ENCODE measurements around the gene SUN2.

DNA sequence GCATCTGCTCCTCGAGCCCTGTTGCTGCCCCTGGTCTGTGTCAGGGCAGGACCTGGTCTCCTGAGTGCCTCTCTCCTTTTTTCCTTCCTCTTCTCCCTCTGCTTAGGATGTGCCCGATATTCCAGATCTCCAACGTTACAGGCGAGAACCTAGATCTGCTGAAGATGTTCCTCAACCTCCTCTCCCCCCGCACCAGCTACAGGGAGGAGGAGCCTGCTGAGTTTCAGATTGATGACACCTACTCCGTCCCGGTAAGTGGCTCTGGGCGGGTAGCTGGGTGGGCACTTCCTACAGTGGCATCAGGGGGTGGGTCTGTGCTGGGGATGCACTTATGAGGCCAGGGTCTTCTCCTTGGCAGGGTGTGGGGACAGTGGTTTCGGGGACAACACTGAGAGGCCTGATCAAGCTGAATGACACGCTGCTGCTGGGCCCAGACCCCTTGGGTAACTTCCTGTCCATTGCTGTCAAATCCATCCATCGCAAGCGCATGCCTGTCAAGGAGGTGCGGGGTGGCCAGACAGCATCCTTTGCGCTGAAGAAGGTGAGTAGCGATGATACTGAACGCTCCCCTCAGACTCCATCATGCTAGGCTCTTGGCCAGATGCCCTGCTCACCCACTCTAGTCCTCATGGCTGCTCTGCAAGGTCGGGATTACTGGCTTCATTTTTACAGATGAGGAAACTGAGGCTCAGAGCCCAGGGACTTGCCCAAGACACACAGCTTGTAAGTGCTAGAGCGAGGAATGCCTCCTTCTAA lies 29.7 kb downstream of the SUN2 start:
- TF ChIP-seq EP300 (IDR thresholded peaks at IDR 0.05; ENCODE audit: borderline replicate concordance) (no peak), YY1 (IDR thresholded peaks at IDR 0.05; ENCODE audit: low read depth) (no peak), TAF1 (IDR thresholded peaks at IDR 0.05; ENCODE audit: low read depth) (no peak), FOXM1 (IDR thresholded peaks at IDR 0.05; ENCODE audit: borderline replicate concordance, low read depth) (no peak), EGR1 (IDR thresholded peaks at IDR 0.05) (no peak), RAD21 (IDR thresholded peaks at IDR 0.05; ENCODE audit: low read depth) (no peak), CEBPB (IDR thresholded peaks at IDR 0.05) (no peak), NFIC (IDR thresholded peaks at IDR 0.05) (no peak), TEAD4 (IDR thresholded peaks at IDR 0.05) (no peak), TCF12 (IDR thresholded peaks at IDR 0.05; ENCODE audit: low read depth) (no peak), CREB1 (IDR thresholded peaks at IDR 0.05; ENCODE audit: low read depth) (no peak)
- TF ChIP-seq, protein P1, sequence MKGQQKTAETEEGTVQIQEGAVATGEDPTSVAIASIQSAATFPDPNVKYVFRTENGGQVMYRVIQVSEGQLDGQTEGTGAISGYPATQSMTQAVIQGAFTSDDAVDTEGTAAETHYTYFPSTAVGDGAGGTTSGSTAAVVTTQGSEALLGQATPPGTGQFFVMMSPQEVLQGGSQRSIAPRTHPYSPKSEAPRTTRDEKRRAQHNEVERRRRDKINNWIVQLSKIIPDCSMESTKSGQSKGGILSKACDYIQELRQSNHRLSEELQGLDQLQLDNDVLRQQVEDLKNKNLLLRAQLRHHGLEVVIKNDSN (IDR thresholded peaks at IDR 0.05), result no peak
- TF ChIP-seq, protein P2, sequence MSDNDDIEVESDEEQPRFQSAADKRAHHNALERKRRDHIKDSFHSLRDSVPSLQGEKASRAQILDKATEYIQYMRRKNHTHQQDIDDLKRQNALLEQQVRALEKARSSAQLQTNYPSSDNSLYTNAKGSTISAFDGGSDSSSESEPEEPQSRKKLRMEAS (IDR thresholded peaks at IDR 0.05), result no peak
- TF ChIP-seq, protein P3, sequence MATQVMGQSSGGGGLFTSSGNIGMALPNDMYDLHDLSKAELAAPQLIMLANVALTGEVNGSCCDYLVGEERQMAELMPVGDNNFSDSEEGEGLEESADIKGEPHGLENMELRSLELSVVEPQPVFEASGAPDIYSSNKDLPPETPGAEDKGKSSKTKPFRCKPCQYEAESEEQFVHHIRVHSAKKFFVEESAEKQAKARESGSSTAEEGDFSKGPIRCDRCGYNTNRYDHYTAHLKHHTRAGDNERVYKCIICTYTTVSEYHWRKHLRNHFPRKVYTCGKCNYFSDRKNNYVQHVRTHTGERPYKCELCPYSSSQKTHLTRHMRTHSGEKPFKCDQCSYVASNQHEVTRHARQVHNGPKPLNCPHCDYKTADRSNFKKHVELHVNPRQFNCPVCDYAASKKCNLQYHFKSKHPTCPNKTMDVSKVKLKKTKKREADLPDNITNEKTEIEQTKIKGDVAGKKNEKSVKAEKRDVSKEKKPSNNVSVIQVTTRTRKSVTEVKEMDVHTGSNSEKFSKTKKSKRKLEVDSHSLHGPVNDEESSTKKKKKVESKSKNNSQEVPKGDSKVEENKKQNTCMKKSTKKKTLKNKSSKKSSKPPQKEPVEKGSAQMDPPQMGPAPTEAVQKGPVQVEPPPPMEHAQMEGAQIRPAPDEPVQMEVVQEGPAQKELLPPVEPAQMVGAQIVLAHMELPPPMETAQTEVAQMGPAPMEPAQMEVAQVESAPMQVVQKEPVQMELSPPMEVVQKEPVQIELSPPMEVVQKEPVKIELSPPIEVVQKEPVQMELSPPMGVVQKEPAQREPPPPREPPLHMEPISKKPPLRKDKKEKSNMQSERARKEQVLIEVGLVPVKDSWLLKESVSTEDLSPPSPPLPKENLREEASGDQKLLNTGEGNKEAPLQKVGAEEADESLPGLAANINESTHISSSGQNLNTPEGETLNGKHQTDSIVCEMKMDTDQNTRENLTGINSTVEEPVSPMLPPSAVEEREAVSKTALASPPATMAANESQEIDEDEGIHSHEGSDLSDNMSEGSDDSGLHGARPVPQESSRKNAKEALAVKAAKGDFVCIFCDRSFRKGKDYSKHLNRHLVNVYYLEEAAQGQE (IDR thresholded peaks at IDR 0.05; ENCODE audit: low read depth), result no peak
